T-helper 1 cell (primary cell): ENCODE measurements around the gene CSTF1.
A peak's percentile ranks its signal among the peaks of the same experiment; 100 is the strongest.
"Not testable (repeated sequence)": the region's sequence is repeated elsewhere in the genome, so short reads cannot be mapped to it uniquely, and the experiment has no call there.

Source experiments
- DNase-seq, 5 donors: peaks; one replicate each; pipeline ENCODE4 v3.0.0-alpha.2; 2012 to 2020

CSTF1 gene

GRCh38 chr20:56411287-56411686, 18.8 kb downstream of the CSTF1 start:
- DNase-seq: not testable (repeated sequence)

- DNase-seq: peak in 1 of 5 donors; percentile 51
Measured at GRCh38 chr20:56411759-56412472, 19.5 kb downstream of the CSTF1 start, which contains the start of gene CASS4. CASS4 (plus strand) TSS chr20:56412260; CDS start chr20:56412459, 199 bp downstream.

GRCh38 chr20:56412473-56412790, 20.0 kb downstream of the CSTF1 start:
- no peak for DNase-seq

GRCh38 chr20:56412949-56413348, 20.5 kb downstream of the CSTF1 start:
- no peak for DNase-seq

- peak in 3 of 5 donors; percentile 17 to 65 (median 33) for DNase-seq
Measured at GRCh38 chr20:56414842-56415765, 22.7 kb downstream of the CSTF1 start.

- no peak for DNase-seq
Measured at GRCh38 chr20:56417402-56417801, 25.0 kb downstream of the CSTF1 start.

- DNase-seq: no peak
Measured at GRCh38 chr20:56417911-56418310, 25.5 kb downstream of the CSTF1 start.

- peak in 1 of 5 donors; percentile 29 for DNase-seq
Measured at GRCh38 chr20:56418385-56418861, 26.0 kb downstream of the CSTF1 start.

- no peak for DNase-seq
Measured at GRCh38 chr20:56420028-56420427, 27.6 kb downstream of the CSTF1 start.

GRCh38 chr20:56420940-56421688, 28.7 kb downstream of the CSTF1 start:
- no peak for DNase-seq

- no peak for DNase-seq
Measured at GRCh38 chr20:56422076-56422823, 29.8 kb downstream of the CSTF1 start.

GRCh38 chr20:56422824-56423189, 30.4 kb downstream of the CSTF1 start:
- no peak for DNase-seq

GRCh38 chr20:56423211-56423610, 30.8 kb downstream of the CSTF1 start:
- DNase-seq: no peak

- no peak for DNase-seq
Measured at GRCh38 chr20:56423886-56424285, 31.4 kb downstream of the CSTF1 start.

- DNase-seq: no peak
Measured at GRCh38 chr20:56424931-56425330, 32.5 kb downstream of the CSTF1 start.

- no peak for DNase-seq
Measured at GRCh38 chr20:56426026-56426425, 33.6 kb downstream of the CSTF1 start.

- DNase-seq: no peak
Measured at GRCh38 chr20:56426926-56427325, 34.5 kb downstream of the CSTF1 start.

- no peak for DNase-seq
Measured at GRCh38 chr20:56427797-56428196, 35.4 kb downstream of the CSTF1 start.

- DNase-seq: no peak
Measured at GRCh38 chr20:56428410-56428809, 36.0 kb downstream of the CSTF1 start.

- DNase-seq: no peak
Measured at GRCh38 chr20:56428881-56429280, 36.4 kb downstream of the CSTF1 start.

- no peak for DNase-seq
Measured at GRCh38 chr20:56429502-56429901, 37.1 kb downstream of the CSTF1 start.

GRCh38 chr20:56429941-56430340, 37.5 kb downstream of the CSTF1 start:
- DNase-seq: no peak
